Neural cell (in vitro differentiated cells): ENCODE measurements around the gene UBASH3B.

Source experiments
- EP300 ChIP-seq: fragments of 450-650 bp; conservative IDR thresholded peaks from 2 replicates; pipeline ENCODE4 v1.6.1; 2014; ENCODE audit warnings: antibody characterized with exemption, mild to moderate bottlenecking, moderate library complexity; ENCODE audit not compliant: poor library complexity, severe bottlenecking
- EZH2 ChIP-seq: fragments of 200-600, 300-800 bp; shearing (Covaris generic), sonication (generic); IDR thresholded peaks from 2 replicates; pipeline ENCODE4 v1.6.1; 2014; ENCODE audit warnings: antibody characterized with exemption, low read length, borderline replicate concordance, mild to moderate bottlenecking; ENCODE audit not compliant: insufficient read depth, poor library complexity, severe bottlenecking
- MXI1 ChIP-seq: fragments of 450-650 bp; conservative IDR thresholded peaks from 2 replicates; pipeline ENCODE4 v1.6.1; 2014; ENCODE audit warnings: antibody characterized with exemption, mild to moderate bottlenecking; ENCODE audit not compliant: poor library complexity, severe bottlenecking
- POLR2AphosphoS5 ChIP-seq: IDR thresholded peaks from 2 replicates; pipeline ENCODE4 v1.6.1; 2012
- RAD21 ChIP-seq: fragments of 450-650 bp; conservative IDR thresholded peaks from 2 replicates; pipeline ENCODE4 v1.6.1; 2014; ENCODE audit warnings: antibody characterized with exemption, mild to moderate bottlenecking, moderate library complexity
- REST ChIP-seq: IDR thresholded peaks from 2 replicates; pipeline ENCODE4 v1.6.1; 2012; ENCODE audit warnings: borderline replicate concordance
- SMC3 ChIP-seq: fragments of 450-650 bp; conservative IDR thresholded peaks from 2 replicates; pipeline ENCODE4 v1.6.1; 2014; ENCODE audit warnings: antibody characterized with exemption, mild to moderate bottlenecking, moderate library complexity; ENCODE audit not compliant: poor library complexity
- TAF1 ChIP-seq: IDR thresholded peaks from 2 replicates; pipeline ENCODE4 v1.6.1; 2012; ENCODE audit warnings: low read depth
- TF ChIP-seq, protein P1 (sequence below): fragments of 450-650 bp; IDR thresholded peaks from 2 replicates; pipeline ENCODE4 v1.5.1; 2014; ENCODE audit warnings: antibody characterized with exemption, mild to moderate bottlenecking, moderate library complexity; ENCODE audit not compliant: poor library complexity, severe bottlenecking

DNA sequence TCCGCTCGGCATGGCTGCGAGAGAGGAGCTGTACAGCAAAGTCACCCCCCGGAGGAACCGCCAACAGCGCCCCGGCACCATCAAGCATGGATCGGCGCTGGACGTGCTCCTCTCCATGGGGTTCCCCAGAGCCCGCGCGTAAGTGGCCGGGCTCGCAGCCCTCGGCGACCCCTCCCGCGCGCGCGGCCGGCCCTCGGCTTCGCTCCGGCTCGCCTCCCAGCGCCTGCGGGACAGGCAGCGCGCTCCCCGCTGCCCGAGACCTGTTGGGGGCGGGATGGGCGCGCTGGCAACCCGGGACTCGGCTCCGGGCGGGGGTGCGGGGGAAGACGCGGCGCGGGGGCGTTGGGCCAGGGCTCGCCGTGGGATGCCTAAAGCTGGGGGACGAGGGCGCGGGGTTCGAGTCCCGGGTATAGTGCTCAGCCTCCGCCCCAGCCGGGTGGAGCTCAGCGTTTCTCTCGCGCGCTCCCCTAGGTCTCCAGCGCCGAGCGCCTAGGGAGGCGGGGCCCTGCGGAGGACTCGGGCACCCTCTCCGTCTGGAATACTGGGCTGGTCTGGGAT is 630 bp downstream of the UBASH3B start:
- TF ChIP-seq, protein P1, sequence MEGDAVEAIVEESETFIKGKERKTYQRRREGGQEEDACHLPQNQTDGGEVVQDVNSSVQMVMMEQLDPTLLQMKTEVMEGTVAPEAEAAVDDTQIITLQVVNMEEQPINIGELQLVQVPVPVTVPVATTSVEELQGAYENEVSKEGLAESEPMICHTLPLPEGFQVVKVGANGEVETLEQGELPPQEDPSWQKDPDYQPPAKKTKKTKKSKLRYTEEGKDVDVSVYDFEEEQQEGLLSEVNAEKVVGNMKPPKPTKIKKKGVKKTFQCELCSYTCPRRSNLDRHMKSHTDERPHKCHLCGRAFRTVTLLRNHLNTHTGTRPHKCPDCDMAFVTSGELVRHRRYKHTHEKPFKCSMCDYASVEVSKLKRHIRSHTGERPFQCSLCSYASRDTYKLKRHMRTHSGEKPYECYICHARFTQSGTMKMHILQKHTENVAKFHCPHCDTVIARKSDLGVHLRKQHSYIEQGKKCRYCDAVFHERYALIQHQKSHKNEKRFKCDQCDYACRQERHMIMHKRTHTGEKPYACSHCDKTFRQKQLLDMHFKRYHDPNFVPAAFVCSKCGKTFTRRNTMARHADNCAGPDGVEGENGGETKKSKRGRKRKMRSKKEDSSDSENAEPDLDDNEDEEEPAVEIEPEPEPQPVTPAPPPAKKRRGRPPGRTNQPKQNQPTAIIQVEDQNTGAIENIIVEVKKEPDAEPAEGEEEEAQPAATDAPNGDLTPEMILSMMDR = no peak
- TF ChIP-seq EZH2 = no peak
- no peak for TF ChIP-seq REST
- no peak for TF ChIP-seq POLR2AphosphoS5
- TF ChIP-seq RAD21 = no peak
- no peak for TF ChIP-seq EP300
- TF ChIP-seq TAF1 = no peak
- peak; percentile 28 for TF ChIP-seq MXI1
- no peak for TF ChIP-seq SMC3
